Measurements from ENCODE around the gene CLDN15.

DNA sequence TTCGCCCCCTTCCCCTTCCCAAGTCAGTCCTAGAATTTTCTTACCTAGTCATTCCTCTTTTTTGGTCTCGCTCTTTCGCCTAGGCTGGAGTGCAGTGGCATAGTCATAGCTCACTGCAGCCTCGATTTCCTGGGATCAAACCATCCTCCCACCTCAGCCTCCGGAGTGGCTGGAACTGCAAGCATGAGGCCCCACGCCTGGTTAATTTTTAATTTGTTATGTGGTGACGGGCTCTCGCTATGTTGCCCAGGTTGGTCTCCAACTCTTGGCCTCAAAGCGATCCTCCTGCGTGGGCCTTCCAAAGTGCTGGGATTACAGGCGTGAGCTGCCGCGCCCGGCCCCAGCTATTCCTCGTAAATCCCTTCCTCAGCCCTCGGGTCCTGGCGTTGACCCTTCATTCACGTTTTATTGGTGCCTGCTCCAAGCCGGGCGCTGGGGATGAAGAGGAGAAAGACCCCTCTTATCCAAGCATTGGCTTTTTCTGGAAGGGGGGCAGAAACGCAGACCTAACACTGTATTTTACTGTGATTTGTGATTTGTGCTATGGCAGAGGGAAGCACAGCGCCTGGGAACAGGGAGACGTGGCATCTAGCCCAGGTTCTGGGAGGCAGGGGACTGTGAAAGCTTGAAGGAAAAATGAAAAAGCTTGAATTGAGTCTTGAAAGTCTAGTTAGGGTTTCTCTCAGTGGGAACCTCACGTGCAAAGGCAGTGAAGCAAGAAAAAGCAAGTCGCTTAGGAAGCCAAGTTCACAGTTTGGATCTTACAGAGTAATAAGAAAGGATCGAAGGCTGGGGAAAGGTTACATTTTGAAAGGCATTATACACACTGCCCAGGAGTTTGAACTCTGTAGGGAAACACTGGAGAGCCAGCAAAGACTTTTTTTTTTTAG, 19.1 kb downstream of the CLDN15 start:
- TF ChIP-seq, protein P1, sequence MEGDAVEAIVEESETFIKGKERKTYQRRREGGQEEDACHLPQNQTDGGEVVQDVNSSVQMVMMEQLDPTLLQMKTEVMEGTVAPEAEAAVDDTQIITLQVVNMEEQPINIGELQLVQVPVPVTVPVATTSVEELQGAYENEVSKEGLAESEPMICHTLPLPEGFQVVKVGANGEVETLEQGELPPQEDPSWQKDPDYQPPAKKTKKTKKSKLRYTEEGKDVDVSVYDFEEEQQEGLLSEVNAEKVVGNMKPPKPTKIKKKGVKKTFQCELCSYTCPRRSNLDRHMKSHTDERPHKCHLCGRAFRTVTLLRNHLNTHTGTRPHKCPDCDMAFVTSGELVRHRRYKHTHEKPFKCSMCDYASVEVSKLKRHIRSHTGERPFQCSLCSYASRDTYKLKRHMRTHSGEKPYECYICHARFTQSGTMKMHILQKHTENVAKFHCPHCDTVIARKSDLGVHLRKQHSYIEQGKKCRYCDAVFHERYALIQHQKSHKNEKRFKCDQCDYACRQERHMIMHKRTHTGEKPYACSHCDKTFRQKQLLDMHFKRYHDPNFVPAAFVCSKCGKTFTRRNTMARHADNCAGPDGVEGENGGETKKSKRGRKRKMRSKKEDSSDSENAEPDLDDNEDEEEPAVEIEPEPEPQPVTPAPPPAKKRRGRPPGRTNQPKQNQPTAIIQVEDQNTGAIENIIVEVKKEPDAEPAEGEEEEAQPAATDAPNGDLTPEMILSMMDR (IDR thresholded peaks at IDR 0.05): no peak
- no peak for TF ChIP-seq EP300 (IDR thresholded peaks at IDR 0.05)
